B cell (primary cell): ENCODE results near the gene PLEKHA3. TPM values are rescaled to one million over a fixed set of nuclear protein-coding genes. Genes with fewer than 3 reads are reported as not detected.
A peak's percentile ranks its signal among the peaks of the same experiment; 100 is the strongest.
"Not testable (repeated sequence)": the region's sequence is repeated elsewhere in the genome, so short reads cannot be mapped to it uniquely, and the experiment has no call there.

Source experiments
- ATAC-seq: fragments of 200-7000 bp; cut with Tn5 transposase; one replicate; pipeline ENCODE4 v1.10.0; 2021; ENCODE audit warnings: low read depth, mild to moderate bottlenecking, moderate number of reproducible peaks, moderate library complexity
- CTCF ChIA-PET: fragments of 350-600 bp; sonication (Branson Sonifier 250); formaldehyde crosslinking; loops from one replicate; lab custom pipeline; 2021; ENCODE audit warnings: antibody characterized with exemption, inconsistent platforms; lab: Charles Lee
- POLR2A ChIA-PET: fragments of 350-600 bp; sonication (Branson Sonifier 250); formaldehyde crosslinking; loops from one replicate; lab custom pipeline; 2021; ENCODE audit warnings: antibody characterized with exemption; lab: Charles Lee
- DNase-seq: peaks from one replicate; pipeline ENCODE4 v3.0.0; 2013
- H2AFZ ChIP-seq: 2 replicates; pipeline ENCODE4 v1.6.1; 2012; ENCODE audit warnings: mild to moderate bottlenecking, low read depth, low read length; ENCODE audit not compliant: insufficient read depth, poor library complexity, severe bottlenecking
- H3K27ac ChIP-seq, 2 donors: 1 replicate in 1 of 2; 2 replicates in 1 of 2; pipeline ENCODE4 v1.5.1; 2012 to 2013; ENCODE audit warnings: low read length in 2 of 2, mild to moderate bottlenecking in 2 of 2, moderate library complexity in 1 of 2
- H3K27me3 ChIP-seq, 4 experiments: fragments of 200-600 bp in 1 of 4; sonication (generic) in 1 of 4; replicated peaks in 1 of 4; 1 replicate in 2 of 4; 2 replicates in 2 of 4; pipeline versions ENCODE4 v1.6.1 to v1.7.0; 2013 to 2016; ENCODE audit warnings: low read length in 3 of 4, mild to moderate bottlenecking in 2 of 4, mixed read lengths in 1 of 4, moderate library complexity in 1 of 4; ENCODE audit not compliant: insufficient read depth in 4 of 4, control insufficient read depth in 3 of 4; ENCODE audit errors: control extremely low read depth in 1 of 4
- H3K36me3 ChIP-seq, 2 experiments: replicated peaks in 1 of 2; 1 replicate in 1 of 2; 2 replicates in 1 of 2; pipeline versions ENCODE4 v1.6.1 to v1.7.1; 2013; ENCODE audit warnings: low read length in 1 of 2; ENCODE audit not compliant: insufficient read depth in 2 of 2, control insufficient read depth in 1 of 2; ENCODE audit errors: control extremely low read depth in 1 of 2, extremely low read depth in 1 of 2
- H3K4me1 ChIP-seq, 2 donors: fragments of 200-600 bp in 1 of 2; sonication (generic) in 1 of 2; 1 replicate in 1 of 2; 2 replicates in 1 of 2; pipeline versions ENCODE4 v1.5.1 to v1.6.1; 2013 to 2017; ENCODE audit warnings: low read length in 2 of 2; ENCODE audit not compliant: control insufficient read depth in 2 of 2, insufficient read depth in 2 of 2
- H3K4me2 ChIP-seq: replicated peaks from 2 replicates; pipeline ENCODE3; 2012; ENCODE audit warnings: mild to moderate bottlenecking, low read depth, low read length; ENCODE audit not compliant: poor library complexity, severe bottlenecking
- H3K4me3 ChIP-seq, 5 experiments: fragments of 200-600 bp in 1 of 5; sonication (generic) in 1 of 5; 1 replicate in 3 of 5; 2 replicates in 2 of 5; pipeline versions ENCODE4 v1.5.1 to v1.7.0; 2011 to 2016; ENCODE audit warnings: low read length in 4 of 5, mild to moderate bottlenecking in 4 of 5, low read depth in 2 of 5, control low read depth in 1 of 5, moderate library complexity in 1 of 5; ENCODE audit not compliant: insufficient read depth in 1 of 5; ENCODE audit errors: control extremely low read depth in 1 of 5, extremely low read depth in 1 of 5
- H3K79me2 ChIP-seq: fragments of 200-600 bp; sonication (generic); one replicate; pipeline ENCODE4 v1.6.0; 2016; ENCODE audit warnings: low read length; ENCODE audit not compliant: control insufficient read depth, insufficient read depth
- H3K9ac ChIP-seq: fragments of 200-600 bp; sonication (generic); 2 replicates; pipeline ENCODE4 v1.6.1; 2017; ENCODE audit warnings: mild to moderate bottlenecking, low read length, moderate library complexity
- H3K9me3 ChIP-seq, 3 donors: one replicate each; pipeline versions ENCODE4 v1.6.1 to v1.7.1; 2013; ENCODE audit warnings: low read length in 2 of 3; ENCODE audit not compliant: control insufficient read depth in 2 of 3, insufficient read depth in 1 of 3; ENCODE audit errors: control extremely low read depth in 1 of 3
- H4K20me1 ChIP-seq: 2 replicates; pipeline ENCODE4 v1.6.0; 2012; ENCODE audit warnings: mild to moderate bottlenecking, low read length; ENCODE audit not compliant: insufficient read depth, control insufficient read depth, poor library complexity, severe bottlenecking
- H3K27ac Mint-ChIP-seq: one replicate; pipeline ENCODE4 v1.8.0; 2021; ENCODE audit warnings: mixed read lengths
- H3K27me3 Mint-ChIP-seq: one replicate; pipeline ENCODE4 v1.8.0; 2021; ENCODE audit warnings: mixed read lengths
- H3K4me1 Mint-ChIP-seq: one replicate; pipeline ENCODE4 v1.8.0; 2021; ENCODE audit warnings: mixed read lengths
- H3K4me3 Mint-ChIP-seq: one replicate; pipeline ENCODE4 v1.8.0; 2021; ENCODE audit warnings: mixed read lengths
- H3K9me3 Mint-ChIP-seq: one replicate; pipeline ENCODE4 v1.8.0; 2022; ENCODE audit warnings: mixed read lengths; ENCODE audit not compliant: insufficient read depth
- CTCF ChIP-seq: fragments of 200-600 bp; IDR thresholded peaks from one replicate; pipeline ENCODE4 v1.8.0; 2022; ENCODE audit warnings: antibody characterized with exemption, mild to moderate bottlenecking
- EZH2 ChIP-seq: IDR thresholded peaks from 2 replicates; pipeline ENCODE4 v1.6.1; 2012; ENCODE audit warnings: borderline replicate concordance, low read depth, mild to moderate bottlenecking, moderate library complexity, low read length; ENCODE audit not compliant: insufficient read depth, poor library complexity, severe bottlenecking
- WGBS: methylation state at CpG from one replicate; pipeline ENCODE4 v1.1.5; 2013; ENCODE audit warnings: missing lambda C conversion rate; ENCODE audit not compliant: insufficient coverage; 5-methylcytosine and 5-hydroxymethylcytosine counted together
- intact Hi-C: fragments of 100-400 bp; cut with micrococcal nuclease; formaldehyde crosslinking; loops from one replicate; pipeline ENCODE4 v1.10.0; 2022
- polyA plus RNA-seq: library from polyadenylated mRNA; depleted of rRNA; stranded (reverse); fragments of >200 nt; gene quantifications from 2 replicates; pipeline ENCODE4 v1.2.3, GENCODE V29; 2012
- total RNA-seq, 2 donors: library from RNA; stranded (reverse); fragments of 120-200 nt in 1 of 2; gene quantifications; 1 replicate in 1 of 2; 2 replicates in 1 of 2; pipeline versions ENCODE4 v1.2.3 to v1.2.4, GENCODE V29; 2013 to 2022

Gene PLEKHA3
- total and polyA plus RNA-seq, 2 donors (not counting 1 experiment from before 2014, with no cell fraction given): 4.8 to 29.3 TPM

GRCh38 chr2:178523596-178524134, 43.4 kb downstream of the PLEKHA3 start:
- Histone ChIP-seq H3K79me2 (peaks cover 33% of the 10 kb centered on the region), H3K4me3 (peak overlapping the region; percentile 50 to 93 (median 90)), H3K27me3 (no peaks in the 10 kb centered on the region), H3K4me2 (peak overlapping the region; percentile 84), H3K36me3 (peaks cover 0 to 6% of the 10 kb centered on the region in 2 experiments), H3K9ac (peak overlapping the region; percentile 85), H3K27ac (peak overlapping the region; percentile 4 to 78), H3K9me3 (peaks cover 0 to 9% (median 0%) of the 10 kb centered on the region in 3 donors), H2AFZ (peak overlapping the region; percentile 81), H3K4me1 (peaks cover 12% of the 10 kb centered on the region in 2 donors), H4K20me1 (no peaks in the 10 kb centered on the region)
- no peak for ATAC-seq
- intact Hi-C loops: loop anchor here (1.0 kb wide), 2 partner anchors 44 to 72 kb away; partner anchors contain the start of genes PJVK and PRKRA
- Mint-ChIP-seq H3K27ac (peak overlapping the region; percentile 88), H3K4me3 (peak overlapping the region; percentile 95), H3K4me1 (peaks cover 31% of the 10 kb centered on the region), H3K9me3 (peaks cover 5% of the 10 kb centered on the region), H3K27me3 (no peaks in the 10 kb centered on the region)
- DNase-seq: no peak
- TF ChIP-seq EZH2 (no peak), CTCF (no peak)
- ChIA-PET CTCF (no interaction called here), POLR2A (interaction anchor here (1.4 kb wide), 1 partner anchor 73 kb away, joined by 4 read pairs; the partner anchor contains the start of genes PJVK and PRKRA)
- 18% methylated on average over 2 of the region's 8 CpGs for WGBS

- intact Hi-C loops, H3K4me3 Mint-ChIP-seq, ATAC-seq, H2AFZ ChIP-seq, H3K27me3 ChIP-seq, H3K9ac ChIP-seq, DNase-seq, H3K9me3 Mint-ChIP-seq, H3K9me3 ChIP-seq, H3K27me3 Mint-ChIP-seq, H3K27ac ChIP-seq, H3K27ac Mint-ChIP-seq, POLR2A ChIA-PET, H3K36me3 ChIP-seq, H3K4me2 ChIP-seq, H4K20me1 ChIP-seq, H3K4me3 ChIP-seq: not testable (repeated sequence)
- WGBS: no CpG with 5 or more reads among the region's 5 CpGs
- H3K4me1 ChIP-seq: peaks cover 16 to 19% of the 10 kb centered on the region in 2 donors
- CTCF ChIA-PET: interaction anchor here (1.0 to 1.1 kb wide), 2 partner anchors 8 to 46 kb away, joined by 3 read pairs; no protein-coding TSS in a partner anchor
- H3K4me1 Mint-ChIP-seq: peaks cover 42% of the 10 kb centered on the region
- H3K79me2 ChIP-seq: peaks cover 34% of the 10 kb centered on the region
These were observed 44.8 kb downstream of the PLEKHA3 start for GRCh38 chr2:178525010-178525409.

GRCh38 chr2:178525460-178525859, 45.2 kb downstream of the PLEKHA3 start:
- H3K4me3 Mint-ChIP-seq, H3K36me3 ChIP-seq, H3K27ac ChIP-seq, H2AFZ ChIP-seq, H3K4me3 ChIP-seq, POLR2A ChIA-PET, DNase-seq, H3K27me3 Mint-ChIP-seq, H3K27ac Mint-ChIP-seq, H3K9me3 Mint-ChIP-seq, H3K9me3 ChIP-seq, H3K27me3 ChIP-seq, intact Hi-C loops, ATAC-seq, H3K9ac ChIP-seq, H4K20me1 ChIP-seq, H3K4me2 ChIP-seq: not testable (repeated sequence)
- H3K4me1 ChIP-seq: peaks cover 21 to 24% of the 10 kb centered on the region in 2 donors
- peaks cover 34% of the 10 kb centered on the region for H3K79me2 ChIP-seq
- CTCF ChIA-PET: interaction anchor here (1.1 kb wide), 1 partner anchor 9 kb away, joined by 3 read pairs; no protein-coding TSS in a partner anchor
- no CpG with 5 or more reads among the region's 1 CpG for WGBS
- H3K4me1 Mint-ChIP-seq: peaks cover 45% of the 10 kb centered on the region
